GM18520 (cell line): Measurements from ENCODE around the gene ARHGEF40.

Source experiments
- ATAC-seq: cut with Tn5 transposase; IDR thresholded peaks from one replicate; pipeline ENCODE4 v1.9.1; 2021; ENCODE audit not compliant: unreplicated experiment

Gene ARHGEF40

DNA sequence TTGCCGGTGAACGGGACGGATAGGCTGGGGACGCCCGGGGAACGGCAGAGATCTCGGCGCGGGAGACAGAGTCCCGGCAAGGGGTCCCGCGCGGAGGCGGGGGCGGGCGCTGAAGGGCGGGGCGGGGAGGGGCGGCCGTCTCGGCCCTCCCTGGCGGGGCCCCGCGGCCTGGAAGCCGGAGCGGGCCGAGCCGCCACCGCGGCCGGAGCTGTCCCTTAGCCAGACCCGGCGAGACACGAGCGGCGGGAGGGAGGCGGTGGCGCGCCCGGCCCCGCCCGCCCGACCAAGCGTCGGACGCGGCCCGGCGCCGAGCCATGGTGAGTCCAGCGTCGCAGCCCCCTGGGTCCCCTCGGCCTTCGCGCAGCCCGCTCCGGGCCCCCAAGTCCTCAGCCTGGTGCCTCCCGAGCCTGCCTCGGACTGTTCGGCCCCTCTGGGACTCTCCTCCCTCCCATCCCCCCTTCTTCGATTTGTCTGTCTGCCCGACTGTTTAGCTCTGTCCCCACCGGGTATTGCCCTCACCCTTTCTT lies at the start of gene ARHGEF40:
ARHGEF40 (plus strand) TSS at position 222 of the 527 bp plus-strand sequence; CDS start at position 315, 93 bp downstream.
- no peak for ATAC-seq

DNA sequence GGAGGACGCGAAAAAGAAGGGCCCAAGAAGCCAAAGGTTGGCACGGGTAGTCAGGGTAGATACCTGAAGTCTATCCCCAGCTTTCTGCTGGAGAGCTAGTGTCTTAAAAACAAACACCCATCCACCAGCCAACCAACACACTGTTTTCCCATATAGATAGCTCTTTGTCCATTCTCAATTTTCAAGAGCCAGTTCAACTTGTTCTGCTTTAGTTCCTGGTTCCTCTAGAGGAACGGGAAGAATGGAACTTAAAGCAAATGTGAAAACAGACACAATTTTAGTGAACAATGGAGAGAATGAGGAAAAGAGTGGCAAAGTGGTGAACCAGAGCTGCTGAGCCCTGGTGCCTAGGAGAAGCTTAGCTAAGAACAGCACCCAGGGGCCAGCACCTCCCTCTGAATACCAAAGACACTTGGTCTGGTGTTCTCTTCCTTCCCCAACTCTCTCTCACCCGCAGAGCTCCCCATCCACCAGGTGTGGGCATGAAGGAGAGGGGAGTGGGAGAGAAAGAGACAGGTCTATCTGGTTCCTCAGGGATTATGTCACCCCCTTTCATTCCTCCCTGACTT lies 49.0 kb upstream of the ARHGEF40 start:
- no peak for ATAC-seq

DNA sequence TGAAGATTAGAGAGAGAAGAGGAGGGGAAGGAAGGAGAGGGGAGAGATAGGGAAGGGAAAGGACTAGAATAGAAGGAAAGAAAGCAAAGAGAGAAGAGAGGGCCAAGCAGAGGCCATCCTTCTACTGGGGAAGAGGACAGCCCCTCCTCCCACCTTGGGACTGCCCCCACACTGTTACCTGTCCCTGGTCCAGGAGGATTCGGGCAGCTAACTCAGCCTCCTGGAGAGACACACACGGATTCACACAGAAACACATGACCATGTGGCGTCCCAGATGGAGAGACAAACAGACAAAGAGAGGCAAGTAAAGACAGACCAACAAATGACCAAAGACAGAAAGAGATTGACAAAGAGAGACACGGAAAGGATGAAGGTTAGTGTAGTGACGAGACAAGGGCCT lies 47.4 kb upstream of the ARHGEF40 start:
- no peak for ATAC-seq

DNA sequence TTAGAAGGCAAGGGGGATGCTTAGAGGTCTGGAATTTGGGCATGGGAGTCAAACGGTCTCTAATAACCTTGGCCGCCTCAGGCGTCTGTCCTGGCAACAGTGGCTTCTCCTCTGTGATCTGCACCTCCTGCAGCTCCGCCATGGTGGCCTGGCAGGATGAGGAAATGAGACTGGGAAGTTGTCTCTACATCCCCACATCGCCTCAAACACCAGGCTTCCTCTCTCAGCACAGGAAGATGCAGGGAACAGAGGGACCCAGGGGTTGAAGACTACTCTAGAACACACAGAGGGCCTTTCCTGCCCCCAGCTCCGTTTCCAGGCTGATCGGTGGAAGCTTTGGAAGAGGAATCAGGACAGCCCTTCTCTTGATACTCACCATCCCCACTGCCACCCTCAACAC lies 46.9 kb upstream of the ARHGEF40 start:
- no peak for ATAC-seq

DNA sequence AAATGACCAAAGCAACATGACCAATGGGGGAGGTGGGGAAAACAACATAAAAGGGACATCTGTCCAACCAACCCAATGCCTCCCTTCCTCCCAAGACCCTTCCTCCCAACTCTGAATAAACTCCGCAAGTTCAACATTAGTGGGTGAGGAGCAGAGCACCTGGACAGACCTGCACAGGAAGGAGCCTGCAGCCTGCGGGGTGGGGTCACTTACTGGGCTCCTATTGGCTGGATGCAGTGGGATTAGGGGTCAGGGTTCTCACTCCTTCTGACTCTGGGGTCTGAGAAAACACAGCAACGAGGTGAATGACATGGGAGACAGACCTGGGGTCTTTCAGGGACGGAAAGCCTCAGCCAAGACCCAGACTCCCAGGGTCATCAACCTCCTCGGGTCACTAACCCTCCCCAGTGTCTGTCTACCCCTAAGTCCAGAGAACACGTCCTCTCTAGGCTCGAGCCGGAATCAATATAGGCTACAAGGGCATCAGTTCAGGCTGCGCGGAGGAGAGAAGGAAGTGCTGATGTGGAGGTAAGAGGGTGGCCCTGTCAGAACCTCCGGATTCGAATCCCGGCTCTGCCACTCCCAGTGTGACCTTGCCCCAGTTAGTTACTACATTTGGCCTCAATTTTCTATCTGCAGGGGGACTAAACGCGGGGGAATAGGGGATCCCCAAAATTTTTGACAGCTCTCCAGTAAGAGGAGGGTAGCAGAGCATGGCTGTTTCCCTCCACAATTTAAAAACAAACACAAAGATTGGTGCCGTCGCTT lies 46.1 kb upstream of the ARHGEF40 start:
- ATAC-seq = no peak

DNA sequence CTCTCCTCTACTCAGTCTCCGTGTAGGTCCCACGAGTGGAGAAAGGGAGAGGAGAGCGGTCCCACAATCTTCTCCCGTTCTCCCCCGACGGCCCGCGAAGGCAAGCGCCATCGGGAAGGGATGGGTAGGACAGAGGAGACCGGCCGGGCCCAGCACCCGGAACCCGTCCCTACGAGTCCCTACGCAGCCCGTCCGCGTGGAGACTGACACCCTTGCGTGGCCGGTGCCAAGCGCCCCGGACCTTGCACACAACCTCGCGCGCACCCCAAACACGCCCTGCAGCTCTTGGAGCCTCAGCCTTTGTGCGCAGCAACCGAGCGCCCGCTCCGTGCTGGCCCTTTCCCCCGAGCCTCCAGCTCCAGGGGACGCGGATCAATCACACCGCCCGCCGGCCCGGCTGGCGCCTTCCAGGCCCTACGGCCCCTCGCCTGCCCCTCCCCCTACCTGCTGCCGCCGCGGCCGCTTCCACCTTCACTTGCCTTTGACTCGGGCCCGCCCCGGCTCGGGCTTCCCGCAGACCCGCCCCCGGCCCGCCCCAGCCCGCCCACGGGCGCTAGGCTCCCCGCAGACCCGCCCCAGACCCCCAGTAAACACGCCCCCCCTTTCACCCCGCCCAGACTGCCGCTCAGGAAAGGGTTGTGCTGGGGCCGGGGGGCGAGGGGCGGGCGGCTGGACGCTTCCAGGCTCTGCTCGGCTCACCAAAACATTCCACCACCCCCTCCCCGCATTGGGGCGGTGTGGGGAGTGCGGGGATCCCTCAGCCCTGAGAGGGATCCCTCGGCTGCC lies 45.3 kb upstream of the ARHGEF40 start, which contains the start of gene NDRG2:
NDRG2 (minus strand) TSS at position 477 of the 786 bp plus-strand sequence. CDS start 1,746 bp downstream, outside the sequence.
- no peak for ATAC-seq

DNA sequence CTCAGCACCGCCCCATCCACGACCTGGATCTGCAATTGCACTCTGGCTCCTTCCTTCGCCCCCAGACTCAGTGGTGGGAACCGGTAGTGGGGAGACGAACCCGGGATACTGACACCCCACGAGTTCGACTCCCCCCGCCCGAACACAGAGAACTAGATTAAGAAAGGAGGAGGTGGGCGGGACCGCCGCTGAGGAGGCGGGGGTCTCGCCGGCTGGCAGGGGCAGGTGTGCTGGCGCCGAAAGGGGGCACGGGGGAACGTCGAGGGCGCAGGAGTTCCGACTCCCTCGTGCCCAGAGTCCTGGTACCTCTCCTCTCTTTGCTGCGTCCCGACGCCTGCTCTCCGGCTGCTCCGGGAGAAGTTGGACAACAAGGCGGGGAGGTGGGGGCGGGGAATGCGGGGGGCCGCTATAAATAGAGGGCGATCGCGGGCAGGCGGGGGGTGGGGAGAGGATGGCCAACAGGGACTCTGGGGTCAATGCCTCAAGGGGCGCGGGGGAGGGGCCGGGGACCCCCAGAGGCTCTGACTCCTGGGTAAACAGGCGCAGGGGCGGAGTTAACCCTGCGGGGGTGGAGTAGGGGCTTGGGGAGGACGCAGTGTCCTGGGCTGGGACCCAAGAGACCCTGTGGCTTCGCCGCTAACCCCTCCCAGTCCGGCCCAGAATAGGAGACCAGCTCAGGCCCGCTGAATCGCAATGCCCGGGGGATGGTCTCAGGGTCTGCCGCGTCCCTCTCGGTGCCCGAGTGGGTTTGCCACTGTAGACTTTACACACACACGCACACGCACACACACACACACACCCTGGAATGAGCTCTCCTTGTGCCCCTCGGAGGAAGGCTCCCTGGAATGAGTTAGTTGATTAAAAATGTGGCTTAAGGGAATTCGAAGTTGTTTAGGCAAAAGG lies 44.5 kb upstream of the ARHGEF40 start:
- no peak for ATAC-seq

DNA sequence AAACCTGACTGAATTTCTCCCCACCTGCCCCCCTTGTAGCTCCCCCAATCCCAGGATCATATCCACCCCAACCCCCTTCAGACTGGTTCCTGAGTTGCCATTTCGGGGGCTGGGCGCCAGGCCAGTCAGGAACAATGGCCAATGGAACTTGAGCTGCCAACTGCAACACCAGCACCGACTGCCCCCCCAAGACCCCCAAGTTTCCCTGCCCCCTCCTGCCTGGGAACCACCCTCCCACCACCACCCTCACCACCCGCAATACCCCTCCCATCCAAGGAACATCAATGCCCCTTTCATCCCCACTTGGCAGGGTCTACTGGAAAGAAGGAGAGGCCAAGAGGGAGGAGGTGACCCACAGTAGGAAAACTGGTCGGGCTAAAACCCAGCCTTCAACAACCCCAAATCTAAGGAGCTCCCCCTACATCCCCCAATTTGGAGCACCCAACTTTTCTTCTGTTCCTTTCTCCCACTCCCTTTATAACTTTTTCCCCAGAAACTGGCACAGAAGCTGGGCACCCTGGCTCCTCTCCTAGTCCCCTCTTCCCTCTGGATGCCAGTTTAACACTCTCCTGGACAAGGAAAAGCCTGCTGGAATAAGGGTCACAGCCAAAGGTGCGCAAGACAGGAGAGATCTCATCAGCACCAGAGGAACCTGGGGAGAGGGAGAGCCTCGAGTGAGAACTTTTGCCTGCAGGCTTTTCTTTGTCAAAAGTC lies 43.7 kb upstream of the ARHGEF40 start:
- ATAC-seq = no peak

DNA sequence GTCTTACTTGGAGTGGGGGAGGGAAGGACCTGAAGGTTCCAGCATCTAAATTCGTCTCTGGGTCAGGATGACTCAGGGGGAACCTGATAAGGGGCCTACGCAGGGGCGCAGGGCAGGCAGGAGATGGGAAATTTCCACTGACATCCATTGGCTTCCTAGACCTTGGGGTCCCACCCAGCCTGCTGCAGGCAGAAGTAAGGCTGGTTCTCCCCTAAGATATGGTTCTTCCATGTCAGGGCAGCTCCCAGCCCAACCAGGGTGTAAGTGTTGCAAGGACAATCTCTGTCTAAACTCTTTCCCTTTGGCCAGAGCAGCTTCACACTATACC lies 43.2 kb upstream of the ARHGEF40 start:
- no peak for ATAC-seq

DNA sequence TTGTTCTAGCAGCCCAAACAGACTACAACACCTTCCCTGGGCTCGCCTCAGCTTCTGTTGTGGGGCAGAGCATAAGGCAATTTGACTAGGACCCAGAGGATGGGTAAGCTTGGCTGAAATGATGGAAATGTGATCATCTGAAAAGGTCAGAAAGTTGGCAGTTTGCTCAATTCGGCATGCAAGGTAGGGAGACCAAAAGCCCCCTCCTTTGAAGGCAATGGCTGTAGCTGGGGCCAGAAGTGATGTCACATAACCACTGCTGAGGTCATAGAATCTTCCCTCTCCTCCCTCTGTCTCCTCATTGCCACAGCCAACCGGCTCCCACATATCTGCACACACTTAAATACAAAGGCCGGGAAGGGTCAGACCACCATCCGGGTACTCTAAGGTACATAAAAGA lies 40.2 kb upstream of the ARHGEF40 start, which contains the start of gene TPPP2:
TPPP2 (plus strand) TSS at position 301 of the 400 bp plus-strand sequence. CDS start 365 bp downstream, outside the sequence.
- no peak for ATAC-seq

DNA sequence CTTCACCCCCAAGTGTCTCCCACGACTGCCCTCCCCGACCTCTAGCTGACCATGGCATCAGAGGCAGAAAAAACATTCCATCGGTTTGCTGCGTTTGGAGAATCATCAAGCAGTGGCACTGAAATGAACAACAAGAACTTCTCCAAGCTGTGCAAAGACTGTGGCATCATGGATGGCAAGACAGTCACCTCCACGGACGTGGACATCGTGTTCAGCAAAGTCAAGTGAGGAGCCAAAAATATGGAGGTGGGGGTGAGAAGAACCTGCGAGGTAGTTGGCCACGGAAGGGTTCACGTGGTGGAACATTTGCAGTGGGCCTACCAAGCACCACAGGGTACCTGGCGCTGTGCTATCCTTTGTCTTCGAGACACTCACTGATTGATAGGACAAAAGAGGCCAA lies 39.6 kb upstream of the ARHGEF40 start:
- ATAC-seq = no peak

DNA sequence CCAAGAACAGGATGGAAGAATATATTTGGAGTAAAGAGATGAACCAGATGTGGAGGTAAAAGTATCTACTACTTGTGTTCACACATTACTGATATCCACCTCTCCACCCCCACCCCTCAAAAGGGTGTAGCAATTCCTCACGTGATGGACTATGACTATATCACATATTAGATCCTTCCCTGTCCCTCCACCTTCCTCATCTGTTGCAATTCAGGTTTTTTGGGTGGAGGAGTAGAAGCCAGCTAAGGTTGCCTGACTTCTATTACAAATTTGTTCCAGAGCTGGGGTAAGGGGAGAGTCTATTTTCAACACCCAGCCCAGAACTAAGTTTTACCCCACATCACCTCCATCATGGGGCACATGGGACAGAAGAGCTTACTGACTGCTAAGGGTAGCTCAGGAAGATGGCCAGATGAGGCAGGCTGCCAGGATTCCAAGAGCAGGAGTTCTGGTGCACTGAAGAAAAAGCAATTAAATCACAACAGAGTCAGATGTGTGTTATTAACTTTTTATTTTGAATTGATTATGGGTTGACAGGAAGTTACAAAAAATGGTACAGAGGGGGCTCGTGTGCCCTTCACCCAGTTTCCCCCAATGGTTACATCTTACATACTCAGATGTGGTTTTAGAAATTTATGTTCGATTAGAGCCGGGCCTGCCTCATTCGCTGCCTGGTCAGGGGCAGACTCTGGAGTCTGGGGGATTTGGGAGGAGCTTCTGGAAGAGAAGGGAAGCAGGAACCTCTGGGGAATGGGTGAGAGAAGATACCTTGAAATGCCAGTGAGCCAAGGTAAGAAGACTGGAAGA lies 37.6 kb upstream of the ARHGEF40 start:
- no peak for ATAC-seq

DNA sequence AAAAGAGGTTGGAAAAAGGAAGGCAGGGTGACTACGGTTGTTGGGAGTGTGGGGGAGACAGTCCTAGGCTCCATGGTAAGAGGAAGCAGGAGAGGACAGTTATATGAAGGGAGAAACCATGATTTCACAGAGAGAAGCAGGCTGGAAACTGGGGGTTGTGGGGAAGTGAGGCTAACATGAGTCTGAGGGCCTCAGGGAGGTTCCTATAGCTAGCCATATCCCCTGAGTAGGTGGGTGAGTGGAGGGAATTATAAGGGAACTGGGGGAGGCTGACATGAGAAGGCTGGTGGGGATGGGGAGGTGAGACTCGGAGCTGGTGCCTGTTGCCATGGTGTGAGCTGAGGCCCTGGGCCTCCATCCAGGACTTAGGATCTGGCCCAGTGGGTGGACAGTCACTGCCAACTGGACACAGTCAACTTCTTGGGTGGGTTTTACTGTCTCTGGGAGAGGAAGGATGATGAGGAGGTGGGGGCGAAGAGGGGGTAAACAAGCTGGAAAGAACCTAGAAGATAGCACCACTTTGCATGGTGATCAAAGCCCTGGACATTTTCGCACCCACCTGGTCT lies 36.9 kb upstream of the ARHGEF40 start:
- ATAC-seq = no peak

DNA sequence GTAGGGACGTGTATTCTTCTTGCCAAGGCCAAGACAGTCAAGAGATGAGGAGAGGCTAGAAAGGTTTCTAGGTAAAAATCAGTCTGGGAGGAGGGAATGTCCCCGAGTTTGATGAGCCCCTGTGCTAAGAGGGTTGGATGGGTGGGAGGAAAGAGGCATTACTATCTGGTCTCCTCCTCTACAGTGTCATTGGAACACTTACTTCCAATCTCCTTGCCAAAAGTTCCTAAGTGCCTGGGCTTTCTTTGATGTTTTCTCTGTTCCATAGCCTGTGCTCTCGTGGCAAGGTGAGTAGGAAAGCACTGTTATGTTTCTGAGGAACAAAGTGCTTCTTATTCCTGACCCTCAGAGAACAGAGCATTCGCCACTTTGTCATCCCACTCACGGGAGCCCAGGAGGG lies 35.4 kb upstream of the ARHGEF40 start, which contains the start of gene RNASE13:
RNASE13 (minus strand) TSS at position 101 of the 400 bp plus-strand sequence. CDS start 519 bp downstream, outside the sequence.
- ATAC-seq = no peak

DNA sequence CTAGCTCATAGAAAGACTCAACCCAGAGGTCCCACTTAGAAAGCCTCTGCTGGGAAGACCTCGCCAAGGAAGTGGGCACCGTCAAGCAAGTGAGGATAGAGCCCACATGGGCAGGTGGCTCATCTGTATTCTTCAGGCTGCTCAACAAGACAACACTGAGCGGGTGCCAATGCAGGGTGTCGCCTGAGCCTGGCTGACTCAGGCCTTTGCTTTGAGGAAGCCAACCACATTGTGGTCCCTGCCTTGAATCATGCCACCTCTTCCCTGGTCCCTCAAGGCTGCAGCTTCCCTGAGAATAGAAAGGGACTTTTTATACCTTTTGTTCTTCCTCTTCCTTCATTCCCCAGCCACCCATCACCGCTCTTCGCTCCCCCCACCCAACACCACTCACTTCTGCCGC lies 33.4 kb upstream of the ARHGEF40 start:
- no peak for ATAC-seq

DNA sequence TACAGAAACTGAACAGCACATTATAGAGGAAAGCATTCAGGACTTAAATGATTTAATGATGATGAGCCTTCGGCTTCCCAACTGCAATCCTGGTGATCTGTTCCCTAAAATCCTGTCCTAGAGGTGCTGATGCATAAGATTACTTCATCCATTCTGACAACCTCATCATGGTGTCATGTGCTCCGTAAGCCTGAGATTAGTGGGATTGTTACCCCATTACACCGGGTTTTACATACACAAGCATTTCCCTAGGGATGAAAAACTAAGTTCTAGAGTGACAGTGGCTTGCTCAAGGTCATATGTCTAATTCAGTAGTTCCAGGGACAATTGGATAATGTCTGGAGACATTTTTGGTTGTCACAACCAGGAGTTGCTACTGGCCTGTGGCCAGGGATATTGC lies 32.9 kb upstream of the ARHGEF40 start:
- no peak for ATAC-seq

DNA sequence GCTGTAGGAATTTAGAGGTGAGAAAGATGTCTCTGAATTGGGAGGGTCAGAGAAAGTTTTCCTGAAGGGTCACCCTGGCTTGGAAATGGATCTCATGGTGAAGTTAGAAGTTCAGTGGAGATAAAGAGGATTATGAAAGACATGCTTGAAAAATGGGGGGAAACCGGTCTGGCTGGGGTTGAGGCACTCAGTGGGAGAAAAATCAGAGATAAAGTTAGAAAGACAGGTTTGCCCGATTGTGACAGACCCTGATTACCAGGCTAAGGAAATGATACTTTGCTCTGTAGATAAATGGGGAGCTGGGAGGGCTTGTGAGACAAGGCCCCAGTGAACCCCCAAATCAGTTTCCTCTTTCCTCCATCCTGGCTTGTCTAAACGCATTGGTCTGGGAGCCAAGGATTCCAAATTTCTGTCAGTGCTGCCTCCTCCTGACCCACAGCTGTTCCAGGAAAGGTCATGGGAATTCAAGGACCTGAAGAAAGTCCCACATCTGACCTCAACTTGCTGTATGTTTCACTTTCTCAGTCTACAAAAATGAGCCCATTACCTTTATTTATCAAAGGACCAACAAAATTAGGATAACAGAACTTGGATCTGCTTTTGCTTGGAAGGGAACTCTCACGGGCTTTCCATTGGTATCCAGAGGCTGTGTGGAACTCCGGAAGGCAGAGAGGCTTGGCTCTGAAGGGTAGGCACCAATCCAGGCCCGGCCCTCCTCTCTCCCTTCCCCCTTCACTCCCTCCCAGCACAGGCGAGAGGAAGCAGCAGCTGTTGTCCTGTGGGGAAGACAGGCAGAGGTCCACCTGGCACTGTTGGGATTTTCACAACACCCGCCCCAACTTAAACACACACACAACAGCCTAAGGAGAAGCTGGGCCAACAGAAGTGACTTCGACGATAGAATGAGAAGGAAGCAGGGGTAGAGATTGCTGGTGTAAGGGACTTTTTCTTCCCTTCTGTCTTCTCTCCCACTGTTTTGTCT lies 31.4 kb upstream of the ARHGEF40 start:
- ATAC-seq = no peak
